ENCODE results near the gene KRT17.
"Not testable (repeated sequence)": the region's sequence is repeated elsewhere in the genome, so short reads cannot be mapped to it uniquely, and the experiment has no call there.

Gene KRT17

DNA sequence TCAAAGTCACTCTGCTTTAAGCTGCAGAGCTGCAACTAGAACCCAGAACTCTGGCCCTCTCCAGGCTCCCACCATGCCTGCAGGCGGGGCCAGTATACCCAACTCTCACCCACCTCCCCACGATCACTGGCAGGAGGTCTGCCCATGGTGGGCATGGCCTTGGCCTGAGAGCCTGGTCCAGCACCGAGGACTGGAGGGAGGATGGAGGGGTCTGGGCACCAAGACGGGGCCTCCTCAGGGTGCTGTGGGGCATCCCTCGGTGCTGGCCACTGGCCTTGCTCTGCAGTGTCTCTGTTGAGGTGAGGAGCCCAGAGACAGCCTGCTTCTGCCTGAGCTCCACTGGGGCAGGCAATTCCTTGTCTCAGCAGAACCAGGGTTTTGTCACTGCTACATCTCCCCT lies 10.3 kb downstream of the KRT17 start:
- no peak overlapping the region for H3K23ac ChIP-seq (ENCODE audit: low read length in 2 of 2)
- 76% methylated on average over 4 of the region's 5 CpGs for WGBS
- H3K4ac ChIP-seq (ENCODE audit: low read depth in 1 of 2, low read length in 2 of 2): no peak overlapping the region
- H3K27me3 ChIP-seq (ENCODE audit: control insufficient read depth in 1 of 2, insufficient read depth in 1 of 2, low read length in 2 of 2): peaks cover 35 to 56% of the 10 kb centered on the region in 2 experiments
- no peak overlapping the region for H2BK5ac ChIP-seq (ENCODE audit: low read depth, low read length, poor library complexity, severe bottlenecking)
- no peak overlapping the region for H2BK12ac ChIP-seq (ENCODE audit: low read length in 2 of 2)
- no peaks in the 10 kb centered on the region for H3K36me3 ChIP-seq (ENCODE audit: control insufficient read depth in 1 of 2, insufficient read depth in 2 of 2, low read depth in 1 of 2, low read length in 2 of 2)
- H3K18ac ChIP-seq (ENCODE audit: low read depth in 1 of 2, low read length in 2 of 2): no peak overlapping the region
- H3K9ac ChIP-seq (ENCODE audit: low read length): no peak overlapping the region
- no peak overlapping the region for H2BK15ac ChIP-seq (ENCODE audit: low read depth, poor library complexity, severe bottlenecking)
- H3K4me3 ChIP-seq (ENCODE audit: insufficient read depth in 1 of 2, low read depth in 1 of 2, low read length in 2 of 2): no peak overlapping the region
- H3K27ac ChIP-seq (ENCODE audit: low read length, poor library complexity, severe bottlenecking): no peak overlapping the region
- no peak overlapping the region for H2AK5ac ChIP-seq (ENCODE audit: low read length, severe bottlenecking)
- peaks cover 13% of the 10 kb centered on the region for H3K4me1 ChIP-seq (ENCODE audit: control insufficient read depth, insufficient read depth, low read depth, low read length)
- H2AFZ ChIP-seq (ENCODE audit: low read depth, low read length): no peak overlapping the region
- no peak overlapping the region for H2BK120ac ChIP-seq (ENCODE audit: low read depth, low read length)
- H3K9me3 ChIP-seq (ENCODE audit: control insufficient read depth, low read length): no peaks in the 10 kb centered on the region
- H4K91ac ChIP-seq (ENCODE audit: low read length): no peak overlapping the region
- H3K14ac ChIP-seq (ENCODE audit: low read length in 2 of 2): no peak overlapping the region
- DNase-seq: no peak
- no peaks in the 10 kb centered on the region for H3K79me1 ChIP-seq (replicated peaks; ENCODE audit: low read length, poor library complexity, severe bottlenecking)
- no peak overlapping the region for H3K4me2 ChIP-seq (ENCODE audit: low read length, poor library complexity, severe bottlenecking)
- H4K8ac ChIP-seq (ENCODE audit: low read length): no peak overlapping the region

DNA sequence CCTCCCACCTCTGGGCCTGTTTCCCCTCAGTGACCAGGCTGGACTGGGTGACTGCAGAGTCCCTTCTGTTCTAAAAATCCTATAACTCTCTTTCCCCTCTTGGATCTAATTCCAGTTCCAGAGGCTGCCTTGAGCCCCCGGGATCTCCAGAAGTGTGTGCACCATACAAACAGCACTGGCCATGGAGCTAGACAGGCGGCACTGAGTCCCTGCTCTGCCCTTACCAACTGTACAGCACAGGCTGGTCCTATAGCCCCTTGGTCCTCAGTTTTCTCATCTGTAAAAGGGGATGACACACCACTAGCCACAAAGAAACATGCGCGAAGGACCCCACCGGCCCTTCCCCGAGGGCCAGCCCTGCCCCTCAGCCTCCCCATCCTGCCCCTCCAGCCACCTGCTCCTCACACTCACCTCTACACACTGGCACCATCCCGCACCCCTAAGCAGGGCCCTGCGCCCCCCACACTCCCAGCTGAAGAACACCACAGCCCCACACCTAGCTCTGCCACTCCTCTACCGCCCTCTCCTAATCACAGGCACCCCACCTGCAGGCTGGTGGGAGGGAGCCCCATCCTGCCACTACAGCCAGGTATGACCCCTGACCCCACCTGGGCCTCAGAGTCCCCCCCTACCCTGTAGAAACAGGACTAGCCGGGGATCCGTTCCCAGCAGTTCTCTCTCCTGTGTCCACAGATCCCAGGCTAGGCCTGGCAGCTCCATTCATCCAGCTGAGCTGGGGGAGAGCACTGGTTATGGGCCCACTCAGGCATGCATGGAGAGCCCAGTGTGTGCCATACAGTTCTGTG lies 10.9 kb downstream of the KRT17 start:
- 79% methylated on average over 11 of the region's 11 CpGs for WGBS
- no peak overlapping the region for H2BK120ac ChIP-seq (ENCODE audit: low read depth, low read length)
- H3K9me3 ChIP-seq (ENCODE audit: control insufficient read depth, low read length): no peaks in the 10 kb centered on the region
- H3K79me1 ChIP-seq (replicated peaks; ENCODE audit: low read length, poor library complexity, severe bottlenecking): no peaks in the 10 kb centered on the region
- no peak overlapping the region for H4K91ac ChIP-seq (ENCODE audit: low read length)
- H3K27ac ChIP-seq (ENCODE audit: low read length, poor library complexity, severe bottlenecking): no peak overlapping the region
- no peak overlapping the region for H2AK5ac ChIP-seq (ENCODE audit: low read length, severe bottlenecking)
- peaks cover 11% of the 10 kb centered on the region for H3K4me1 ChIP-seq (ENCODE audit: control insufficient read depth, insufficient read depth, low read depth, low read length)
- no peak for DNase-seq
- no peak overlapping the region for H3K9ac ChIP-seq (ENCODE audit: low read length)
- no peak overlapping the region for H2AFZ ChIP-seq (ENCODE audit: low read depth, low read length)
- no peak overlapping the region for H4K8ac ChIP-seq (ENCODE audit: low read length)
- no peak overlapping the region for H3K4me3 ChIP-seq (ENCODE audit: insufficient read depth in 1 of 2, low read depth in 1 of 2, low read length in 2 of 2)
- no peak overlapping the region for H3K4me2 ChIP-seq (ENCODE audit: low read length, poor library complexity, severe bottlenecking)
- no peak overlapping the region for H2BK12ac ChIP-seq (ENCODE audit: low read length in 2 of 2)
- no peak overlapping the region for H3K14ac ChIP-seq (ENCODE audit: low read length in 2 of 2)
- no peaks in the 10 kb centered on the region for H3K36me3 ChIP-seq (ENCODE audit: control insufficient read depth in 1 of 2, insufficient read depth in 2 of 2, low read depth in 1 of 2, low read length in 2 of 2)
- H3K4ac ChIP-seq (ENCODE audit: low read depth in 1 of 2, low read length in 2 of 2): no peak overlapping the region
- peaks cover 38 to 56% of the 10 kb centered on the region in 2 experiments for H3K27me3 ChIP-seq (ENCODE audit: control insufficient read depth in 1 of 2, insufficient read depth in 1 of 2, low read length in 2 of 2)
- no peak overlapping the region for H3K18ac ChIP-seq (ENCODE audit: low read depth in 1 of 2, low read length in 2 of 2)
- H2BK5ac ChIP-seq (ENCODE audit: low read depth, low read length, poor library complexity, severe bottlenecking): no peak overlapping the region
- no peak overlapping the region for H2BK15ac ChIP-seq (ENCODE audit: low read depth, poor library complexity, severe bottlenecking)
- H3K23ac ChIP-seq (ENCODE audit: low read length in 2 of 2): no peak overlapping the region

DNA sequence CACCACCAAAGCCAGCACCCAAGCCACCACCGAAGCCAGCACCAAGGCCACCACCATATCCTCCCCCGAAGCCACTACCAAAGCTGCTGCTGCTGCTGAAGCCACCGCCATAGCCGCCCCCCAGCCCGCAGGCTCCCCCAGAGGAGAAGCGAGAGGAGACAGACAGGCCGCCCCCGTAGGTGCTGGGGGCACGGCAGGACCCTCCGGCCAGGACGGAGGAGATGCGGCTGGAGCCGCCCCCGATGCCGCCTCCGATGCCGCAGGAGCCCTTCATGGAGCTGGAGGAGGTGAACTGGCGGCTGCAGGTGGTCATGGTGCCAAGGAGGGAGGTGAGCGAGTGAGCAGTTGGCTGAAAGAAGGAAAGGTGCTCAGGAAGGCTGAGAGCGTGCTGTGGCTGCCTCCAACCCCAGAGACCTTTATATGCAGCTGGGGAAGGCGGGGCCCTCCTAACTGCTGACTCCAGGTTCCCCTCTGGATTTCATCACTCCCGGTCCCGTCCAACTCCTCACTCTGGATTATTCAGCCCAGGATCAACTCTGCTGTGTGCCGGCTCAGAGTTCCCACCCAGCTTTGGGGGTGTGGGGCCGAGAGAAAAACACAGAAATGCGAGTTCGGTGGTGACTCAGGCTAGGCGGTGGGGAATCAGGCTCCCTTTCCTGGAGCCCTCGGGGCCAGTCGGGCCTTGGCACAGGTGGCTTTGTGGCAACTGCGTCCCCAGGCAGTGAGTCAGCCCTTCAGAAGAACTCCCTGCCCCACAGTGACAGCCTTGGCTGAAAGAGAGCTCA lies 11.8 kb downstream of the KRT17 start, which contains the start of gene KRT16:
TSS of gene KRT16 (minus strand) at position 392 of the 785 bp plus-strand sequence. CDS start at position 313, 79 bp downstream.
- not testable (repeated sequence) for H4K8ac ChIP-seq (ENCODE audit: low read length); H3K36me3 ChIP-seq (ENCODE audit: control insufficient read depth in 1 of 2, insufficient read depth in 2 of 2, low read depth in 1 of 2, low read length in 2 of 2); H3K9me3 ChIP-seq (ENCODE audit: control insufficient read depth, low read length); H3K4me2 ChIP-seq (ENCODE audit: low read length, poor library complexity, severe bottlenecking); H3K27ac ChIP-seq (ENCODE audit: low read length, poor library complexity, severe bottlenecking); H3K4me1 ChIP-seq (ENCODE audit: control insufficient read depth, insufficient read depth, low read depth, low read length); H2AFZ ChIP-seq (ENCODE audit: low read depth, low read length); H2BK12ac ChIP-seq (ENCODE audit: low read length in 2 of 2); H4K91ac ChIP-seq (ENCODE audit: low read length); H3K4me3 ChIP-seq (ENCODE audit: insufficient read depth in 1 of 2, low read depth in 1 of 2, low read length in 2 of 2); H3K23ac ChIP-seq (ENCODE audit: low read length in 2 of 2); H3K9ac ChIP-seq (ENCODE audit: low read length); DNase-seq; H2AK5ac ChIP-seq (ENCODE audit: low read length, severe bottlenecking); H2BK5ac ChIP-seq (ENCODE audit: low read depth, low read length, poor library complexity, severe bottlenecking); H2BK120ac ChIP-seq (ENCODE audit: low read depth, low read length); H3K14ac ChIP-seq (ENCODE audit: low read length in 2 of 2); H3K79me1 ChIP-seq (replicated peaks; ENCODE audit: low read length, poor library complexity, severe bottlenecking); H3K18ac ChIP-seq (ENCODE audit: low read depth in 1 of 2, low read length in 2 of 2); H2BK15ac ChIP-seq (ENCODE audit: low read depth, poor library complexity, severe bottlenecking); H3K4ac ChIP-seq (ENCODE audit: low read depth in 1 of 2, low read length in 2 of 2)
- WGBS: 87% methylated on average over 31 of the region's 31 CpGs
- H3K27me3 ChIP-seq (ENCODE audit: control insufficient read depth in 1 of 2, insufficient read depth in 1 of 2, low read length in 2 of 2): peaks cover 38 to 52% of the 10 kb centered on the region in 2 experiments

DNA sequence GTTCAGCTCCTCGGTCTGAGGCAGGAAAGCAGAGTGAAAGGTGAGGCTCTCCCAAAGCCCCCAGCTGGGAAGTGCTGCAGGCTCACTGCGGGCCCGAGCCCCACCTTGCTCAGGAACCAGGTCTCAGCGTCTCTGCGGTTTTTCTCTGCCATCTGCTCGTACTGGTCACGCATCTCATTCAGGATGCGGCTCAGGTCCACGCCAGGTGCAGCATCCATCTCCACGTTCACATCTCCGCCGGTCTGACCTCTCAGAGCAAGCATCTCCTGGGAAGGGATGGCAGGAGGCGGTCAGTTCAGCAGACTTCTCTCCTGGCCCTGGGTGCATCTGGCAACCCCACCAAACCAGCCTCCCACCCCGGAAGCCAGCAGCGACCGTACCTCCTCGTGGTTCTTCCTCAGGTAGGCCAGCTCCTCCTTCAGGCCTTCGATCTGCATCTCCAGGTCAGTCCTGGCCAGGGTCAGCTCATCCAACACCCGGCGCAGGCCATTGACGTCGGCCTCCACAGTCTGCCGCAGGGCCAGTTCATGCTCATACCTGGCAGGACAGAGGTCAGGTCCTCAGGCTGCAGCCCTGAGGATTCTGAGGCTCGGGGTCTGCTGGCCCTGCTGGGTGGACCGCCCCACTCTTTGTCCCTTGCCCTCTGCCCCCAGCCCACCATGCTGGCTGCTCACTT lies 13.3 kb downstream of the KRT17 start:
- Histone ChIP-seq H4K91ac (ENCODE audit: low read length) (no peak overlapping the region), H2BK12ac (ENCODE audit: low read length in 2 of 2) (no peak overlapping the region), H2BK120ac (ENCODE audit: low read depth, low read length) (no peak overlapping the region), H3K23ac (ENCODE audit: low read length in 2 of 2) (no peak overlapping the region), H3K27ac (ENCODE audit: low read length, poor library complexity, severe bottlenecking) (no peak overlapping the region), H3K79me1 (replicated peaks; ENCODE audit: low read length, poor library complexity, severe bottlenecking) (no peaks in the 10 kb centered on the region), H3K4ac (ENCODE audit: low read depth in 1 of 2, low read length in 2 of 2) (no peak overlapping the region), H3K4me2 (ENCODE audit: low read length, poor library complexity, severe bottlenecking) (no peak overlapping the region), H2AK5ac (ENCODE audit: low read length, severe bottlenecking) (no peak overlapping the region), H3K9ac (ENCODE audit: low read length) (no peak overlapping the region), H3K4me1 (ENCODE audit: control insufficient read depth, insufficient read depth, low read depth, low read length) (peaks cover 8% of the 10 kb centered on the region), H2BK15ac (ENCODE audit: low read depth, poor library complexity, severe bottlenecking) (no peak overlapping the region), H3K36me3 (ENCODE audit: control insufficient read depth in 1 of 2, insufficient read depth in 2 of 2, low read depth in 1 of 2, low read length in 2 of 2) (no peaks in the 10 kb centered on the region), H3K4me3 (ENCODE audit: insufficient read depth in 1 of 2, low read depth in 1 of 2, low read length in 2 of 2) (no peak overlapping the region), H4K8ac (ENCODE audit: low read length) (no peak overlapping the region), H2BK5ac (ENCODE audit: low read depth, low read length, poor library complexity, severe bottlenecking) (no peak overlapping the region), H2AFZ (ENCODE audit: low read depth, low read length) (no peak overlapping the region), H3K9me3 (ENCODE audit: control insufficient read depth, low read length) (peaks cover 14% of the 10 kb centered on the region), H3K27me3 (ENCODE audit: control insufficient read depth in 1 of 2, insufficient read depth in 1 of 2, low read length in 2 of 2) (peaks cover 28 to 39% of the 10 kb centered on the region in 2 experiments), H3K14ac (ENCODE audit: low read length in 2 of 2) (no peak overlapping the region), H3K18ac (ENCODE audit: low read depth in 1 of 2, low read length in 2 of 2) (peak overlapping the region in 1 of 2 experiments; percentile 2)
- WGBS: 92% methylated on average over 25 of the region's 25 CpGs
- DNase-seq: no peak

Data from mesenchymal stem cell (in vitro differentiated cells and primary cell).